ENCODE data around the gene DOCK1.

Gene DOCK1

GRCh38 chr10:127150136-127150535 is 244.9 kb downstream of the DOCK1 start:
- no peak for DNase-seq

GRCh38 chr10:127151541-127151940 is 246.3 kb downstream of the DOCK1 start:
- DNase-seq: no peak

GRCh38 chr10:127151981-127152699 is 246.9 kb downstream of the DOCK1 start:
- DNase-seq: no peak

- no peak for DNase-seq
These were observed 248.0 kb downstream of the DOCK1 start for GRCh38 chr10:127153181-127153580.

- no peak for DNase-seq
These were observed 249.8 kb downstream of the DOCK1 start for GRCh38 chr10:127154831-127155620.

GRCh38 chr10:127157089-127157488 is 251.9 kb downstream of the DOCK1 start:
- no peak for DNase-seq

- no peak for DNase-seq
These were observed 252.4 kb downstream of the DOCK1 start for GRCh38 chr10:127157506-127158200.

- no peak for DNase-seq
These were observed 253.4 kb downstream of the DOCK1 start for GRCh38 chr10:127158662-127159061.

- DNase-seq: no peak
These were observed 254.5 kb downstream of the DOCK1 start for GRCh38 chr10:127159648-127160245.

GRCh38 chr10:127161482-127161881 is 256.3 kb downstream of the DOCK1 start:
- no peak for DNase-seq

- DNase-seq: no peak
These were observed 257.6 kb downstream of the DOCK1 start for GRCh38 chr10:127162841-127163240.

- peak; percentile 0 for DNase-seq
These were observed 263.0 kb downstream of the DOCK1 start for GRCh38 chr10:127168261-127168660.

GRCh38 chr10:127174866-127175265 is 269.6 kb downstream of the DOCK1 start:
- no peak for DNase-seq

GRCh38 chr10:127175357-127176110 is 270.3 kb downstream of the DOCK1 start:
- no peak for DNase-seq

GRCh38 chr10:127176649-127177048 is 271.4 kb downstream of the DOCK1 start:
- DNase-seq: no peak

GRCh38 chr10:127179612-127180250 is 274.5 kb downstream of the DOCK1 start:
- DNase-seq: no peak

GRCh38 chr10:127182161-127182560 is 276.9 kb downstream of the DOCK1 start:
- no peak for DNase-seq

GRCh38 chr10:127184582-127184981 is 279.4 kb downstream of the DOCK1 start:
- no peak for DNase-seq

- DNase-seq: no peak
These were observed 281.6 kb downstream of the DOCK1 start for GRCh38 chr10:127186813-127187212.

GRCh38 chr10:127189226-127189625 is 284.0 kb downstream of the DOCK1 start:
- no peak for DNase-seq

GRCh38 chr10:127190427-127190826 is 285.2 kb downstream of the DOCK1 start:
- DNase-seq: no peak

GRCh38 chr10:127193125-127193524 is 287.9 kb downstream of the DOCK1 start:
- no peak for DNase-seq
